ENCODE data around the gene STK31. TPM values are rescaled to one million over a fixed set of nuclear protein-coding genes. Genes with fewer than 3 reads are reported as not detected.
A peak's percentile ranks its signal among the peaks of the same experiment; 100 is the strongest.

STK31 gene
- total RNA-seq, 1 donor = not detected

DNA sequence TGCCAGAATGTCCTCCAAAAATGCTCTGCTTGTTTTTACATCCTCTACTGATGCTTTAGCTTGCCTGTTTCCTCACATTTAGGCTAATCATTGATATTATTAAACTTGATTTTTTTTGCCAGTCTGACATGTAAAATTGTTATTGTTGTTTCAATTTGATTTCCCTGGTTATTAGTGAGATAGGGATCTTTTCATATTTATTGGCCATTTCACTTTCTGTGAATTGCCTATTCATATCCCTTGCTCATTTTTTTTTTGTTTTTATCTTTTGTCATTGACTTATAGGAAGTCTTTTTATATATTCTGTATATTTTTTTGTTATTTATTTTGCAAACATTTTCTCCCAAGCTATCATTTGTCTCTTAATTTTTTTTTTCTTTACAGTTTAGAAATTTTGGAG, 16.8 kb upstream of the STK31 start:
- TF ChIP-seq, protein P1, sequence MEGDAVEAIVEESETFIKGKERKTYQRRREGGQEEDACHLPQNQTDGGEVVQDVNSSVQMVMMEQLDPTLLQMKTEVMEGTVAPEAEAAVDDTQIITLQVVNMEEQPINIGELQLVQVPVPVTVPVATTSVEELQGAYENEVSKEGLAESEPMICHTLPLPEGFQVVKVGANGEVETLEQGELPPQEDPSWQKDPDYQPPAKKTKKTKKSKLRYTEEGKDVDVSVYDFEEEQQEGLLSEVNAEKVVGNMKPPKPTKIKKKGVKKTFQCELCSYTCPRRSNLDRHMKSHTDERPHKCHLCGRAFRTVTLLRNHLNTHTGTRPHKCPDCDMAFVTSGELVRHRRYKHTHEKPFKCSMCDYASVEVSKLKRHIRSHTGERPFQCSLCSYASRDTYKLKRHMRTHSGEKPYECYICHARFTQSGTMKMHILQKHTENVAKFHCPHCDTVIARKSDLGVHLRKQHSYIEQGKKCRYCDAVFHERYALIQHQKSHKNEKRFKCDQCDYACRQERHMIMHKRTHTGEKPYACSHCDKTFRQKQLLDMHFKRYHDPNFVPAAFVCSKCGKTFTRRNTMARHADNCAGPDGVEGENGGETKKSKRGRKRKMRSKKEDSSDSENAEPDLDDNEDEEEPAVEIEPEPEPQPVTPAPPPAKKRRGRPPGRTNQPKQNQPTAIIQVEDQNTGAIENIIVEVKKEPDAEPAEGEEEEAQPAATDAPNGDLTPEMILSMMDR (IDR thresholded peaks at IDR 0.05; ENCODE audit: insufficient read depth, low read depth, low read length) = no peak
- no peak for DNase-seq (ENCODE audit: low read depth)
- H3K4me3 ChIP-seq (ENCODE audit: low read depth, low read length) = no peak overlapping the region

DNA sequence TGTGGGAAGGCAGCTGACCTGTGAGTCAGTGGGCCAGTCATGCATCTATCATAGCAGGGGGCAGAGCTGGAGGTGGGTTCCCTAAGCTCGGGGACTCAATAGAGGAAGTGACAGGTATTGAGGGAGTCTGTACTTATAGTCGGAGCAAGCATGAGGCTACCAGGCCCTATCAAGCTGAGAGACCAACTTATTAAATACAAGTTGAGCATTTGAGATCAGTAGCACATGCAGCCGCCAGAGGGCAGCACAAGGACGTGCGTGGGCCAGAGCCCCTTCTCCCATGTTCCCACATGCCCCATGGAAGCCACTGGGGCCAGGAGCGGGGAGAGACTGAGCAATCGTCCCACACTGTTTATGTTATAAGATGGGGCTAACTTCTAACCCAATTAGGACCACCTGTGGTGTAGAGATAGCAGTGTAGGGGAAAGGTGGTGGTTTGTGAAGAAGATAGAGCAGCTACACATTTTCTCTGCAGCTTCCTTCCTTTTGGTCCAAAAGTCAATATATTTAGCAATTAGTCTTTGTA, 13.0 kb upstream of the STK31 start:
- DNase-seq (ENCODE audit: low read depth) = peak; percentile 72
- H3K4me3 ChIP-seq (ENCODE audit: low read depth, low read length) = no peak overlapping the region

DNA sequence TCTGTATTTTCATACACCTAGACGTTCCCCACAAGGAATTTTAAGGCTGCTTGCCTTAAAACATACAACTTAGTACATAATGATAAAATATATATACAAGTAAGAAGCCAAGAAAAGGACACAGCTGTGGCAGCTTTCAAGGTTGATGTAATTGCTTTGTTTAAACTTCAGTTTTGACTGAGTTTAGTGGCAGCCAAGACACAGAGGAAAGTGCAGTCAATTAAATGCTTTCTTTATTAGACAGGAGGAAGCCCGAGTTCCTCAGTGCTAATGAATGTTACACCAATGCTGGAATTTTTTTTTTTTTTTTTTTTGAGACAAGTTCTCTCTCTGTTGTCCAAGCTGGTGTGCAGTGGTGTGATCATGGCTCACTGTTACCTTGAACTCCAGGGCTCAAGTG, 11.2 kb upstream of the STK31 start:
- no peak overlapping the region for H3K4me3 ChIP-seq (ENCODE audit: low read depth, low read length)
- TF ChIP-seq, protein P1 (IDR thresholded peaks at IDR 0.05; ENCODE audit: insufficient read depth, low read depth, low read length) = no peak
- no peak for DNase-seq (ENCODE audit: low read depth)

More for the DNA sequence above, 13.0 kb upstream of the STK31 start:
- TF ChIP-seq, protein P1 (IDR thresholded peaks at IDR 0.05; ENCODE audit: insufficient read depth, low read depth, low read length) = peak; percentile 85

DNA sequence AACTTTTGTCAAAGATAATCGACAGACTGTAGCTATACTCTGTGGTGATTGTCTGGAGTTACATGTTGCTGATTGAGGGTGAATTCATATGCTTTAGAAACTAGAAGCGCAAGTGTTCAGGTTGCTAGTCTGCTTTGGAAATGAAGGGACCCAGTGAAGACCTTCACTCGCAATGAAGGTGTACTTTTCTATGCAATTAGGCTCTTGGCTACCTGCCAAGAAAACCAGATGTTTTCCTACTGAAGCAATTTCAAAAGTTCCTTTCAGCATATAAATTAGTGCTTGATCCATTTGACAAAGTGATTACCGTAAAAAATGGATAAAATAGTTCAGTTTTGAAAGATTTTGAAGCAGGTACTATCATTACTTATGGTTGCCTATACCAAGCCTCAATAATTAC, 10.0 kb upstream of the STK31 start:
- DNase-seq (ENCODE audit: low read depth) = no peak
- H3K4me3 ChIP-seq (ENCODE audit: low read depth, low read length) = no peak overlapping the region
- TF ChIP-seq, protein P1 (IDR thresholded peaks at IDR 0.05; ENCODE audit: insufficient read depth, low read depth, low read length) = no peak

DNA sequence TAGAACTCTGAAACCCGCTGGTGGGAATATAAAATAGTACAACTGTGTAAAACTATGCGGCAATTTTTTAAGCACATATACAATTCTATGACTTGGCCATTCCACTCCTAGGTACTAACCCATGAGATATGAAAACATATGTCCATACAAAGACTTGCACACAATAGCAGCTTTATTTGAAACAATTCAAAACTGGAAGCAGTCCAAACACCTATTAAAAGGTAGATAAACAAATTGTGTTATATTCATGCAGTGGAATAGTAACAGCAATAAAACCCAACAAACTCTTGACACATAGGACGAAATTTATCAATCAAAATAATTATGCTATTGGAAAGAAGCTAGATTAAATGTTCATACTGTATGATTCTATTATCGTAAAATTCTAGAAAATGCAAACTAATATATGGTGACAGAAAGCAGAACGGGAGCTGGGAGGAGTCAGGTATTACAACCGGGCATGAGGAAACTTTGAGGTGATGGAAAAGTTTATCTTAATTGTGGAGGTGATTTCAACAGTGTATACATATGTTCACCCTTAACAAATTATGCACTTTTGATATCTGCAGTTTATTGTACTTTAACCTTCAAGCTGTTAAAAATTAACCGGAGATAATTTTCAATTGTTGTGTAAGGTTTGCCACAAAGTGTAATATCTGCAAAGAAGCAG, 803 bp upstream of the STK31 start:
- no peak overlapping the region for H3K4me3 ChIP-seq (ENCODE audit: low read depth, low read length)
- TF ChIP-seq, protein P1 (IDR thresholded peaks at IDR 0.05; ENCODE audit: insufficient read depth, low read depth, low read length) = no peak
- DNase-seq (ENCODE audit: low read depth) = no peak

DNA sequence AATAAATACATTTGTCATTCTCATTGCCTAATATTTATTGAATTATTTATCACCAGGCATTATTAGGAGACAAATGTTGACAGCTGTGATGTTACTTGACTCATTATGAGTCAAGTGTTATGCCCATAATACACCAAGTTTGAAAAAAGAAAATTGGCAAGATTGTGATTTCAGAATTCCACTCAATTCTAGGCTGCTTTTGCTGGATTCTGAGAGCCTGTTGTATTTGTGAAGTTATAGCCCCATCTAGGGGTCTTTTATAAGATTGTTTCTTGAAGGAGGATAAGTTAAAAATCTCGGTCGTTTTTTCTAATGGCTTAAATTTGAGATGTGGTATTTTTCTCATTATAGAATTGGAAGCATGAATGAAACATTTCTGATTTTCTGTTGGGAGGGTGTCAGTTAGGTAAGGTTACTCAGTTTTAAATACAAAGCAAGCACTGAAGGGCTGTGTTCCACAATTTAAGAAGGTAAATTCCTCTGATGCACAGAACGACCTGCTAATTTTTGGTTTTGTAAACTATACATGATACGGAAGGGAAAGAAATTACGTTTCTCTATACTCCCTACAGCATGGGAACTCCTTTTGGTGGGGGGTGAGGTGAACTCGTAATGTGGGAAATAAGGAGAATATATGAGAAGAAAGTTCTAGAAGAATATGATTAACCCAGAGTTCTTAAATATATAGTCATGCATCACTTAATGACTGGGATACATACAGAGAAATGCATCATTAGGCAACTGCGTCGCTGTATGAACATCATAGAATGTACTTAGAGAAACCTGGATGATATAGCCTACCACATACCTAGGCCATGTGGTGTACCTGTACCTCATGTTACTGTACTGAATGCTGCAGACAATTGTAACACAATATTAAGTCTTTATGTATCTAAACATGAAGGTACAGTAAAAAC, 2.6 kb downstream of the STK31 start:
- H3K4me3 ChIP-seq (ENCODE audit: low read depth, low read length) = no peak overlapping the region
- TF ChIP-seq, protein P1 (IDR thresholded peaks at IDR 0.05; ENCODE audit: insufficient read depth, low read depth, low read length) = peak; percentile 47
- peak; percentile 77 for DNase-seq (ENCODE audit: low read depth)
